GM23338 (cell line): ENCODE results near the gene LCN12. TPM values are rescaled to one million over a fixed set of nuclear protein-coding genes. Genes with fewer than 3 reads are reported as not detected.

Experiments
- ATAC-seq: fragments of 200-7000 bp; cut with Tn5 transposase; 3 replicates; pipeline ENCODE4 v1.9.1; 2020
- DNase-seq: peaks from one replicate; pipeline ENCODE4 v3.0.0-alpha.2; 2015; ENCODE audit warnings: low spot score
- H2AFZ ChIP-seq: fragments of 200-600 bp; sonication (generic); 2 replicates; pipeline ENCODE4 v1.8.0; 2016; ENCODE audit warnings: antibody characterized with exemption, mild to moderate bottlenecking, moderate library complexity
- H3F3A ChIP-seq: fragments of 200-600 bp; sonication (generic); replicated peaks from 2 replicates; pipeline ENCODE4 v1.8.0; 2017; ENCODE audit warnings: antibody characterized with exemption, mixed run types, low read depth
- H3K27ac ChIP-seq: fragments of 200-600 bp; sonication (generic); 2 replicates; pipeline ENCODE4 v1.6.1; 2016; ENCODE audit warnings: low read depth
- H3K27me3 ChIP-seq: fragments of 200-600 bp; sonication (generic); 2 replicates; pipeline ENCODE4 v1.8.0; 2016; ENCODE audit warnings: mild to moderate bottlenecking, mixed run types, moderate library complexity; ENCODE audit not compliant: insufficient read depth
- H3K36me3 ChIP-seq: fragments of 200-600 bp; sonication (generic); 2 replicates; pipeline ENCODE4 v1.8.0; 2016; ENCODE audit warnings: mild to moderate bottlenecking; ENCODE audit not compliant: insufficient read depth
- H3K4me1 ChIP-seq: fragments of 200-600 bp; sonication (generic); 2 replicates; pipeline ENCODE4 v1.8.0; 2016; ENCODE audit warnings: mild to moderate bottlenecking, moderate library complexity; ENCODE audit not compliant: insufficient read depth
- H3K4me2 ChIP-seq: fragments of 200-600 bp; sonication (generic); 2 replicates; pipeline ENCODE4 v1.7.1; 2017; ENCODE audit warnings: mixed run types
- H3K4me3 ChIP-seq: fragments of 200-600 bp; sonication (generic); 2 replicates; pipeline ENCODE4 v1.6.1; 2016; ENCODE audit warnings: mixed run types
- H3K79me2 ChIP-seq: fragments of 200-600 bp; sonication (generic); replicated peaks from 2 replicates; pipeline ENCODE4 v1.8.0; 2017; ENCODE audit warnings: mild to moderate bottlenecking; ENCODE audit not compliant: insufficient read depth
- H3K9me2 ChIP-seq: fragments of 200-600 bp; sonication (generic); 2 replicates; pipeline ENCODE4 v1.8.0; 2017; ENCODE audit not compliant: insufficient read depth
- H4K20me1 ChIP-seq: fragments of 200-600 bp; sonication (generic); replicated peaks from 2 replicates; pipeline ENCODE4 v1.8.0; 2017; ENCODE audit warnings: mild to moderate bottlenecking; ENCODE audit not compliant: insufficient read depth
- H3K27ac Mint-ChIP-seq: 2 replicates; pipeline ENCODE4 v1.8.0; 2020; ENCODE audit warnings: inconsistent platforms, mild to moderate bottlenecking, moderate library complexity, mixed read lengths
- H3K27me3 Mint-ChIP-seq: 3 replicates; pipeline ENCODE4 v1.8.0; 2022; ENCODE audit warnings: low read depth, mild to moderate bottlenecking, moderate library complexity, mixed read lengths, inconsistent platforms; ENCODE audit not compliant: insufficient read depth, poor library complexity
- H3K36me3 Mint-ChIP-seq: 3 replicates; pipeline ENCODE4 v1.8.0; 2021; ENCODE audit warnings: low read depth, mild to moderate bottlenecking, inconsistent platforms, moderate library complexity, mixed read lengths
- H3K4me1 Mint-ChIP-seq: 3 replicates; pipeline ENCODE4 v1.8.0; 2020; ENCODE audit warnings: mild to moderate bottlenecking, inconsistent platforms, mixed read lengths
- H3K4me3 Mint-ChIP-seq: 3 replicates; pipeline ENCODE4 v1.8.0; 2021; ENCODE audit warnings: moderate library complexity, mild to moderate bottlenecking, inconsistent platforms, mixed read lengths
- H3K9me3 Mint-ChIP-seq: 3 replicates; pipeline ENCODE4 v1.8.0; 2020; ENCODE audit warnings: moderate library complexity, mild to moderate bottlenecking, inconsistent platforms, mixed read lengths
- CREB1 ChIP-seq: fragments of 250-450 bp; sonication (Bioruptor Pico); IDR thresholded peaks from 2 replicates; pipeline ENCODE4 v1.5.0; 2020; ENCODE audit warnings: low read depth, mild to moderate bottlenecking, moderate library complexity
- CTCF ChIP-seq, 2 experiments: fragments of 200-600 bp in 1 of 2; sonication (generic) in 1 of 2; conservative IDR thresholded peaks; 2 replicates each; pipeline versions ENCODE4 v1.5.1 to v1.6.1; 2016 to 2017; ENCODE audit warnings: antibody characterized with exemption in 2 of 2, low read depth in 2 of 2, mild to moderate bottlenecking in 2 of 2, moderate library complexity in 1 of 2
- ETS1 ChIP-seq: IDR thresholded peaks from 2 replicates; pipeline ENCODE4 v1.6.1; 2016; ENCODE audit warnings: antibody characterized with exemption
- EZH2 ChIP-seq: fragments of 200-600 bp; sonication (generic); IDR thresholded peaks from one replicate; pipeline ENCODE4 v1.8.0; 2017; ENCODE audit warnings: antibody characterized with exemption, mild to moderate bottlenecking, low read depth; ENCODE audit not compliant: unreplicated experiment
- EZH2phosphoT487 ChIP-seq: fragments of 200-600 bp; sonication (generic); IDR thresholded peaks from one replicate; pipeline ENCODE4 v1.8.1; 2018; ENCODE audit warnings: antibody characterized with exemption; ENCODE audit not compliant: unreplicated experiment
- JUNB ChIP-seq: IDR thresholded peaks from one replicate; pipeline ENCODE4 v1.6.1; 2016; ENCODE audit warnings: antibody characterized with exemption; ENCODE audit not compliant: unreplicated experiment
- NANOG ChIP-seq: IDR thresholded peaks from 2 replicates; pipeline ENCODE4 v1.6.1; 2016; ENCODE audit warnings: antibody characterized with exemption, borderline replicate concordance
- POLR2AphosphoS5 ChIP-seq: IDR thresholded peaks from 2 replicates; pipeline ENCODE4 v1.6.1; 2016; ENCODE audit warnings: antibody characterized with exemption, low read depth
- REST ChIP-seq: IDR thresholded peaks from one replicate; pipeline ENCODE4 v1.6.1; 2018; ENCODE audit warnings: antibody characterized with exemption; ENCODE audit not compliant: unreplicated experiment
- STAT1 ChIP-seq: IDR thresholded peaks from one replicate; pipeline ENCODE4 v1.6.1; 2016; ENCODE audit warnings: antibody characterized with exemption; ENCODE audit not compliant: unreplicated experiment
- ZNF114 ChIP-seq: fragments of 250-450 bp; sonication (Bioruptor Pico); IDR thresholded peaks from 2 replicates; pipeline ENCODE4 v1.5.0; 2020; ENCODE audit warnings: mild to moderate bottlenecking, moderate library complexity
- ZNF331 ChIP-seq: fragments of 250-450 bp; sonication (Bioruptor Pico); IDR thresholded peaks from 2 replicates; pipeline ENCODE4 v1.5.0; 2020; ENCODE audit warnings: low read depth, mild to moderate bottlenecking, moderate library complexity
- ZNF462 ChIP-seq: fragments of 250-450 bp; sonication (Bioruptor Pico); IDR thresholded peaks from 2 replicates; pipeline ENCODE4 v1.5.0; 2020; ENCODE audit warnings: mild to moderate bottlenecking, moderate library complexity
- polyA plus RNA-seq: library from polyadenylated mRNA; unstranded; fragments of >200 nt; fragmentation: Nextera tagmentation; extraction: Ambion mirVana; gene quantifications from 2 replicates; pipeline ENCODE4 v1.2.1, GENCODE V29; 2016
- total RNA-seq: library from RNA; depleted of rRNA; stranded (reverse); fragments of >200 nt; shearing (Covaris generic); gene quantifications from 2 replicates; pipeline ENCODE4 v1.2.3, GENCODE V29; 2014

The LCN12 gene
- total and polyA plus RNA-seq, 2 experiments from 2014 or later = 0.39 to 0.69 TPM

- no peaks in the 10 kb centered on the region; the same call in 2 of the 3 replicates for H3K4me1 Mint-ChIP-seq
- H3K27ac Mint-ChIP-seq = no peak overlapping the region
- 0 out of 2 replicates have a peak, but pooled peaks cover 6% of the 10 kb centered on the region for H3K9me2 ChIP-seq
- H3K36me3 Mint-ChIP-seq = no peaks in the 10 kb centered on the region; the same call in 2 of the 3 replicates
- H3K4me1 ChIP-seq = no peaks in the 10 kb centered on the region; the same call in 1 of the 2 replicates
- H3K4me3 Mint-ChIP-seq = no peak overlapping the region
- DNase-seq (no peak), ATAC-seq (no peak)
- H3K27ac ChIP-seq = no peak overlapping the region
- H3K27me3 ChIP-seq = no peaks in the 10 kb centered on the region
- peaks cover 4% of the 10 kb centered on the region; the same call in 2 of the 3 replicates for H3K9me3 Mint-ChIP-seq
- no peak overlapping the region for H2AFZ ChIP-seq
- H4K20me1 ChIP-seq = no peaks in the 10 kb centered on the region
- TF ChIP-seq CREB1 (no peak), EZH2 (no peak), REST (no peak), EZH2phosphoT487 (no peak), ZNF114 (CRISPR knock-in tag) (no peak), ZNF462 (CRISPR knock-in tag) (no peak), JUNB (no peak), STAT1 (no peak), ETS1 (no peak), CTCF (conservative IDR thresholded peaks at IDR 0.05; ENCODE audit: low read depth in 2 of 2) (no peak), ZNF331 (CRISPR knock-in tag) (no peak), POLR2AphosphoS5 (no peak), NANOG (no peak)
- H3K36me3 ChIP-seq = no peaks in the 10 kb centered on the region
- no peak overlapping the region for H3K4me3 ChIP-seq
- H3K4me2 ChIP-seq = no peak overlapping the region
- H3F3A ChIP-seq = no peaks in the 10 kb centered on the region
- no peaks in the 10 kb centered on the region for H3K79me2 ChIP-seq
- peaks cover 7% of the 10 kb centered on the region for H3K27me3 Mint-ChIP-seq
Measured at GRCh38 chr9:136953771-136954269, 1.7 kb downstream of the LCN12 start.
